Astrocyte of the cerebellum (primary cell): ENCODE data around the gene ENOX1.

Experiments
- DNase-seq: peaks from one replicate; pipeline ENCODE4 v3.0.0-alpha.2; 2011; ENCODE audit warnings: low read depth
- H3K4me3 ChIP-seq: 2 replicates; pipeline ENCODE4 v1.5.1; 2011; ENCODE audit warnings: mild to moderate bottlenecking, low read depth, low read length, moderate library complexity
- in situ Hi-C: cut with HindIII; loops from 2 replicates; pipeline ENCODE4 v1.10.0; 2017; ENCODE audit warnings: low sequenced_read_pairs
- TF ChIP-seq, protein P1 (sequence below): IDR thresholded peaks from 2 replicates; pipeline ENCODE4 v1.5.1; 2012; ENCODE audit warnings: low read length, low read depth, moderate library complexity, mild to moderate bottlenecking; ENCODE audit errors: missing control alignments

The ENOX1 gene

GRCh38 chr13:43551897-43552456 lies 234.8 kb downstream of the ENOX1 start:
- in situ Hi-C loops = no loop called here
- DNase-seq = no peak
- no peak overlapping the region for H3K4me3 ChIP-seq
- TF ChIP-seq, protein P1, sequence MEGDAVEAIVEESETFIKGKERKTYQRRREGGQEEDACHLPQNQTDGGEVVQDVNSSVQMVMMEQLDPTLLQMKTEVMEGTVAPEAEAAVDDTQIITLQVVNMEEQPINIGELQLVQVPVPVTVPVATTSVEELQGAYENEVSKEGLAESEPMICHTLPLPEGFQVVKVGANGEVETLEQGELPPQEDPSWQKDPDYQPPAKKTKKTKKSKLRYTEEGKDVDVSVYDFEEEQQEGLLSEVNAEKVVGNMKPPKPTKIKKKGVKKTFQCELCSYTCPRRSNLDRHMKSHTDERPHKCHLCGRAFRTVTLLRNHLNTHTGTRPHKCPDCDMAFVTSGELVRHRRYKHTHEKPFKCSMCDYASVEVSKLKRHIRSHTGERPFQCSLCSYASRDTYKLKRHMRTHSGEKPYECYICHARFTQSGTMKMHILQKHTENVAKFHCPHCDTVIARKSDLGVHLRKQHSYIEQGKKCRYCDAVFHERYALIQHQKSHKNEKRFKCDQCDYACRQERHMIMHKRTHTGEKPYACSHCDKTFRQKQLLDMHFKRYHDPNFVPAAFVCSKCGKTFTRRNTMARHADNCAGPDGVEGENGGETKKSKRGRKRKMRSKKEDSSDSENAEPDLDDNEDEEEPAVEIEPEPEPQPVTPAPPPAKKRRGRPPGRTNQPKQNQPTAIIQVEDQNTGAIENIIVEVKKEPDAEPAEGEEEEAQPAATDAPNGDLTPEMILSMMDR = no peak

DNA sequence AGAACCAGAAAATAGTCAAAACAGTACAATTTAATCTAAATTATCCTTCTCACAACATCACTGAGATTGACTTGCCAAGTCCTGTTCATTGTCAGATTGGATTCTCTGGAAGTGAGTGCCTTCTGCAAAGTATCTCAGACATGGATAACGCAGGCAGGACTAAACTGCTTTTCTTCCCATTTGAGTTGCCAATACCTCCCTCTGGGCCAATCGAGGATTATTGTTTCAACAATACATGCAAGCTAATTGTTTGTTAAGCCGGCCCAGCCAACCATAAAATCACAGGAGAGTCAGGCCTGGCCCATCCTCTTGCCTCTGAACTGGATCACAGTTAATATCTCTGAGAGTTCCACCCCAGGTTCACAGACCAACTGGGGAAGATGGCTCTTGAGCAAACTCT lies 240.0 kb downstream of the ENOX1 start:
- TF ChIP-seq, protein P1 = no peak
- no peak for DNase-seq
- in situ Hi-C loops = no loop called here
- H3K4me3 ChIP-seq = no peak overlapping the region

DNA sequence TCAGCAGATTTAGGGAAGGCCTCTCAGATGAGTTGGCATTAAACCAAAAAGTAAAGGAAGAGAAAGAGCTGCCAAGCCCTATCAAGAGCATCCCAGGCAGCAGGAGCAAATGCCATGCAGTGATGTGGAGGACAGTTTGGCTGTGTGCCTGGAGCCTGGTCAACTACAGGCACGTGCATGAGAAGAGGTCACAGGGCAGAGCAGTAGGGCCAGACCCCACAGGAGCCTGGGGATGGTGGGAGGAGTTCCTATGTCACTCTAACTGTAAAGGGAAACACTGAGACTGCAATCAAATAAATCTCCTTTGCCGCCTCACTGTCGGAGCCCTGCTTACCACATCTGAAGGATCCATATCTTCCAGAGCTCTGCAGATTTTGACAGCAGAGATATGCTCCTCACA lies 240.5 kb downstream of the ENOX1 start:
- in situ Hi-C loops = no loop called here
- DNase-seq = no peak
- TF ChIP-seq, protein P1 = no peak
- no peak overlapping the region for H3K4me3 ChIP-seq

GRCh38 chr13:43545317-43545874 lies 241.4 kb downstream of the ENOX1 start:
- TF ChIP-seq, protein P1 = no peak
- no peak for DNase-seq
- H3K4me3 ChIP-seq = no peak overlapping the region
- in situ Hi-C loops = no loop called here

DNA sequence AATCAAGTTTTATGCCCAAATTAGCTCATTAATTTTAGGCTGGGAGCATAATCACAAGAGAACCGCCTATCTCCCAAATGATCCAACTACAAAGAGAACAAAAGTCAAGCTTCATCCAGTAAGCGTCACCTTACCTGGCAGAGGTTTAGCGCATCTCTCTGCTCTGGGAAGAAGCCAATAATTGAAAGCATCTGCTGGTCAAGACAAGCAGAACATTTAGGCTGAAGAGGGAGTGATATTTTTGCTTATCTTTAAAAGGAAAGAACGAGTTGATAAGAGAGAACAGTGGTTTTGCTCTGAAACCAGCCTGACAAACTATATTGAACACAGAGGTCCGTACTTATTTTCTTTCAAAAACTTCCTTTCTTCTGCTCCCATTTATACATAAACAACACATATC lies 242.1 kb downstream of the ENOX1 start:
- no peak overlapping the region for H3K4me3 ChIP-seq
- no peak for DNase-seq
- in situ Hi-C loops = no loop called here
- TF ChIP-seq, protein P1 = no peak

- in situ Hi-C loops = no loop called here
- no peak for DNase-seq
- no peak overlapping the region for H3K4me3 ChIP-seq
- TF ChIP-seq, protein P1 = no peak
Measured at GRCh38 chr13:43544011-43544410, 242.8 kb downstream of the ENOX1 start.
